Suprapubic skin (tissue), 3 donors: ENCODE results near the gene YWHAH.

Experiments used
- CTCF ChIP-seq, 2 donors: fragments of 200-600 bp in 1 of 2; fragments of 450-650 bp in 1 of 2; sonication (generic) in 1 of 2; IDR thresholded peaks; one replicate each; pipeline ENCODE4 v1.5.1; 2016 to 2019; ENCODE audit warnings: antibody characterized with exemption in 2 of 2, mild to moderate bottlenecking in 1 of 2, moderate library complexity in 1 of 2
- POLR2A ChIP-seq, 2 donors: fragments of 450-650 bp; IDR thresholded peaks; one replicate each; pipeline ENCODE4 v1.6.1; 2017; ENCODE audit warnings: antibody characterized with exemption in 2 of 2, mild to moderate bottlenecking in 2 of 2, moderate library complexity in 2 of 2

GRCh38 chr22:31991102-31991839, 46.9 kb downstream of the YWHAH start:
- TF ChIP-seq POLR2A (IDR thresholded peaks at IDR 0.05) (no peak), CTCF (IDR thresholded peaks at IDR 0.05) (no peak)
